ENCODE results near the gene KLF3. TPM values are rescaled to one million over a fixed set of nuclear protein-coding genes. Genes with fewer than 3 reads are reported as not detected.

KLF3 gene
- total RNA-seq, 1 experiment from 2014 or later = 16.8 TPM

GRCh38 chr4:38740303-38740702 is 76.3 kb downstream of the KLF3 start:
- DNase-seq (ENCODE audit: low spot score) (no peak), ATAC-seq (no peak)
- ChIA-PET POLR2A (no interaction called here), CTCF (interaction anchor here (0.8 to 1.2 kb wide), 2 partner anchors 19 to 671 kb away, joined by 3 read pairs; no protein-coding TSS in a partner anchor)
- Mint-ChIP-seq H3K4me3 (no peak overlapping the region), H3K4me1 (no peaks in the 10 kb centered on the region), H3K27ac (no peak overlapping the region), H3K36me3 (no peaks in the 10 kb centered on the region), H3K9me3 (peaks cover 10% of the 10 kb centered on the region; the same call in 1 of the 2 replicates), H3K27me3 (ENCODE audit: low read depth) (no peaks in the 10 kb centered on the region)
- TF ChIP-seq NR2C2 (CRISPR knock-in tag; IDR thresholded peaks at IDR 0.05) = no peak

GRCh38 chr4:38743866-38744265 is 79.9 kb downstream of the KLF3 start:
- H3K4me3 Mint-ChIP-seq = no peak overlapping the region
- POLR2A ChIA-PET = interaction anchor here (0.6 kb wide), 1 partner anchor 790 kb away, joined by 3 read pairs; no protein-coding TSS in a partner anchor
- CTCF ChIA-PET = no interaction called here

GRCh38 chr4:38745881-38746280 is 81.9 kb downstream of the KLF3 start:
- Mint-ChIP-seq H3K27me3 (ENCODE audit: low read depth) (no peaks in the 10 kb centered on the region), H3K36me3 (peaks cover 16% of the 10 kb centered on the region), H3K4me3 (no peak overlapping the region), H3K4me1 (peaks cover 3% of the 10 kb centered on the region), H3K9me3 (peaks cover 20% of the 10 kb centered on the region), H3K27ac (no peak overlapping the region)
- no peak for ATAC-seq
- POLR2A ChIA-PET = no interaction called here
- DNase-seq (ENCODE audit: low spot score) = no peak
- CTCF ChIA-PET = interaction anchor here (0.6 kb wide), 1 partner anchor 257 kb away, joined by 3 read pairs; no protein-coding TSS in a partner anchor
- no peak for TF ChIP-seq ZNF263 (CRISPR knock-in tag; IDR thresholded peaks at IDR 0.05; ENCODE audit: low read depth)
- TF ChIP-seq AFF4 (CRISPR knock-in tag; IDR thresholded peaks at IDR 0.05; ENCODE audit: borderline replicate concordance) = no peak
- TF ChIP-seq ZNF121 (CRISPR knock-in tag; IDR thresholded peaks at IDR 0.05) = no peak
- no peak for TF ChIP-seq ZNF671 (CRISPR knock-in tag; IDR thresholded peaks at IDR 0.05)
- no peak for TF ChIP-seq CTCF (IDR thresholded peaks at IDR 0.05)
- TF ChIP-seq ZNF416 (CRISPR knock-in tag; IDR thresholded peaks at IDR 0.05) = no peak
- TF ChIP-seq ATF1 (CRISPR knock-in tag; IDR thresholded peaks at IDR 0.05) = no peak
- TF ChIP-seq PRDM15 (CRISPR knock-in tag; IDR thresholded peaks at IDR 0.05) = no peak
- TF ChIP-seq ZBTB43 (CRISPR knock-in tag; IDR thresholded peaks at IDR 0.05) = no peak
- TF ChIP-seq CBFB (CRISPR knock-in tag; IDR thresholded peaks at IDR 0.05; ENCODE audit: low read depth) = no peak
- TF ChIP-seq ZNF317 (CRISPR knock-in tag; IDR thresholded peaks at IDR 0.05; ENCODE audit: borderline replicate concordance, low read depth) = no peak
- TF ChIP-seq ERG (CRISPR knock-in tag; IDR thresholded peaks at IDR 0.05) = no peak
- no peak for TF ChIP-seq USF1 (CRISPR knock-in tag; IDR thresholded peaks at IDR 0.05)

More at GRCh38 chr4:38743866-38744265, 79.9 kb downstream of the KLF3 start:
- no peaks in the 10 kb centered on the region for H3K4me1 Mint-ChIP-seq
- H3K27ac Mint-ChIP-seq = no peak overlapping the region
- H3K27me3 Mint-ChIP-seq (ENCODE audit: low read depth) = no peaks in the 10 kb centered on the region
- ATAC-seq = no peak
- peaks cover 16% of the 10 kb centered on the region for H3K36me3 Mint-ChIP-seq
- no peak for DNase-seq (ENCODE audit: low spot score)
- H3K9me3 Mint-ChIP-seq = peaks cover 19% of the 10 kb centered on the region
- no peak for TF ChIP-seq CREB1 (CRISPR knock-in tag; IDR thresholded peaks at IDR 0.05)
- TF ChIP-seq JUN (CRISPR knock-in tag; IDR thresholded peaks at IDR 0.05) = no peak
- TF ChIP-seq ZNF121 (CRISPR knock-in tag; IDR thresholded peaks at IDR 0.05) = no peak
- no peak for TF ChIP-seq JAZF1 (CRISPR knock-in tag; IDR thresholded peaks at IDR 0.05)

All from WTC11 (cell line).